Loucy (cell line): ENCODE measurements around the gene PPP1R13B.

Experiments used
- EZH2phosphoT487 ChIP-seq: fragments of 200-600 bp; IDR thresholded peaks from 2 replicates; pipeline ENCODE4 v1.6.1; 2018; ENCODE audit warnings: antibody characterized with exemption, mild to moderate bottlenecking, moderate library complexity, borderline replicate concordance
- TF ChIP-seq, protein P1 (sequence below): fragments of 200-600 bp; sonication (generic); conservative IDR thresholded peaks from 2 replicates; pipeline ENCODE4 v1.5.1; 2014; ENCODE audit warnings: mild to moderate bottlenecking, antibody characterized with exemption, low read length

DNA sequence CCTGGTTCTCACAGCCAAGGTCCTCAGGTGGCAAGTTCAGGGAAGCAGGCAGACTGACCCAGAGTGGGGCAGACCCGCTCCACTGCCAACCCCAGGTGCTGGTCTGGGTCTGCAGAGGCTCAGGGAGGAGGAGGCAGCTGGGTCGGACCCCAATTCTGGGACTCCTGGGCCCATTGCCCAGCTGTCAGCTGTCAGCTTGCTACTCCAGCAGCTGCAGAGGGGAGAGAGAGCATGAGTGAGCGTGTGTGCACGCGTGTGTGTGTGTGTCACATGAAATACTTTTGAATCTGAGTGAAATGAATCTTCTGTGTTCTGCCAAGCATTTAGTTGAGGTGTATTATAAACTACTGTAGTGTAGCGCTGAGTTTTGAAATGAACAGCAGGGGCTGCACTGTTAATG lies 162.9 kb downstream of the PPP1R13B start:
- TF ChIP-seq, protein P1, sequence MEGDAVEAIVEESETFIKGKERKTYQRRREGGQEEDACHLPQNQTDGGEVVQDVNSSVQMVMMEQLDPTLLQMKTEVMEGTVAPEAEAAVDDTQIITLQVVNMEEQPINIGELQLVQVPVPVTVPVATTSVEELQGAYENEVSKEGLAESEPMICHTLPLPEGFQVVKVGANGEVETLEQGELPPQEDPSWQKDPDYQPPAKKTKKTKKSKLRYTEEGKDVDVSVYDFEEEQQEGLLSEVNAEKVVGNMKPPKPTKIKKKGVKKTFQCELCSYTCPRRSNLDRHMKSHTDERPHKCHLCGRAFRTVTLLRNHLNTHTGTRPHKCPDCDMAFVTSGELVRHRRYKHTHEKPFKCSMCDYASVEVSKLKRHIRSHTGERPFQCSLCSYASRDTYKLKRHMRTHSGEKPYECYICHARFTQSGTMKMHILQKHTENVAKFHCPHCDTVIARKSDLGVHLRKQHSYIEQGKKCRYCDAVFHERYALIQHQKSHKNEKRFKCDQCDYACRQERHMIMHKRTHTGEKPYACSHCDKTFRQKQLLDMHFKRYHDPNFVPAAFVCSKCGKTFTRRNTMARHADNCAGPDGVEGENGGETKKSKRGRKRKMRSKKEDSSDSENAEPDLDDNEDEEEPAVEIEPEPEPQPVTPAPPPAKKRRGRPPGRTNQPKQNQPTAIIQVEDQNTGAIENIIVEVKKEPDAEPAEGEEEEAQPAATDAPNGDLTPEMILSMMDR = no peak
- TF ChIP-seq EZH2phosphoT487 = no peak
